Fibroblast of skin of left biceps (primary cell): ENCODE measurements around the gene PTPRF.

Source experiments
- DNase-seq, 2 experiments: peaks; one replicate each; pipeline ENCODE4 v3.0.0-alpha.2; 2013; ENCODE audit warnings: low read depth in 2 of 2

Gene PTPRF

DNA sequence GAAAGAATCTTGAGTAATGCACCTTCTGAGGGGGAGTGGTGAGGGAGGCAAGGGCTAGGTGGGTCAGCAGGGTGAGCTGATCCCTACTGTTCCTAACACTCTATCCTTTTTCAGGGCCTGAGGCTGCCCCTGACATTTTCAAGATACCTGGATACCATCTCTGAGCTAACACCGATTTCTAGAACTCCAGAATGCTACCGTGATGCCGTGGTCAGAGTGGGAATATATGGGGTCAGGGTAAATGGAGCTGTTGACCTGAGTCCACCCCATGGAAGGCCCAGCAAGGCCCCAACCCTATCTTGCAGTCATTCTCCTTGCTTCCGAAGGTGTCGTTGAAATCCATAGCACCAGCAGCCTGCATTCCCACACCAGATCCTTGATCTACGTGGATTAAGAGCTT is 18.0 kb upstream of the PTPRF start:
- DNase-seq = no peak

DNA sequence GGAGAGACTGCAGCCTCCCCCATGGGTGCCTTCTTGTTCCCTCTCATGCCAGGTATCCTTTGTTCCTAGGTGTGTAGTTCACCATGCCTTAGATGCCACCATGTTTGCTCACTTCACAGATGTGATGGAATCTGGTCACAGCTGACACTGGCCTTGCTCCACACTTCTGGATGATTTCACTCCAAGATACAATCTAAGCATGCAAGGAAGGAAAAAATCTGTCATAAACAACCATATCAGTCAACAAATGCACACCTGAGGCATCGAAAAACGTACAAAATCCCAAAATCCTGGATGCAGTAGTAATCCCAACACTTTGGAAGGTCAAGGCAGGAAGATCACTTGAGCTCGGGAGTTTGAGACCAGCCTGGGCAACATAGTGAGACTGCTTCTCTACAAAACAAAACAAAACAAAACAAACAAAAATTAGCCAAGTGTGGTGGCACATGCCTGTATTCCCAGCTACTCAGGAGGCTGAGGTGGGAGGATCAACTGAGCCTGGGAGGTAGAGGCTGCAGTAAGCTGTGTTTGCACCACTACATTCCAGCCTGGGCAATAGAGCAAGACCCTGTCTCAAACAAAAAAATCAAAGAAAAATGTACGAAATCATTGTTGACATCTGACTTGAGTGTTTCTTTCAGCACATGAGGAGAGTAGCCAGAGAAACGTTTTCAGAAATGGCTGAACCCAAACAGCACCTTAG is 17.1 kb upstream of the PTPRF start:
- DNase-seq = no peak

DNA sequence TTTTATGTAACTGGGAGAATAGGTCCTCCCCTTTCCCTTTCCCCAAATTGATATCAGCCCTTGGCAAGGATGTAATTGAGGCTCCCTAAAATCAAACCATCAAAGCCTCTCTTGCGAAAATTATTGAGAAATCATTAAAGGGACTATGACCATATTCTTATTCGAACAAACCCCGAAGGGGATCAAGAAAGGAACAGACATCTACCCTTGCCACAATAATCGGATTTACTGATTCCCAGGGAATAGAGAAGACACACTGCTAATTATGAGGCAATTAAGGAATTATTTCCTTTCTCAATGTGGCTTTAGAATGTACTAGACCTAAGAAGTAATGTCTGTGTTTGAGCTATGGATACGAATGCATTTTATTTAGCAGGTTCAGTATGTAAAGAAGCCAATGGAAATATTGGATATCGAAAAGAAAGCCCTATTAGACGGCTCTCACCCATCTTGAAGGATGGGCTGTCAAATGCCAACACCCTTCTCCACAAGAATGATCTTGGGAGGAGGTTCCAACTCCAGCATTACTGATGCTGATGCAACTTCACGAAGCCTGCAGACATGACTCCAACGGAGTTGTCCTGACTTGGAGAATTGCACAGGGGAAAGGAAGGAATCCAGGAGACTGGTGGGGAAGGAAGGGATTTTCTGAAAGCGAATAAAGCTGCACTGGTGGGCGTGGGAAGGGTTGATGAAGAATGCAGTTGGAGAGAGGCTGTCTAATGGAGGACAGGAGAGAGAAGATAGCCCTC is 11.6 kb upstream of the PTPRF start:
- DNase-seq = no peak

DNA sequence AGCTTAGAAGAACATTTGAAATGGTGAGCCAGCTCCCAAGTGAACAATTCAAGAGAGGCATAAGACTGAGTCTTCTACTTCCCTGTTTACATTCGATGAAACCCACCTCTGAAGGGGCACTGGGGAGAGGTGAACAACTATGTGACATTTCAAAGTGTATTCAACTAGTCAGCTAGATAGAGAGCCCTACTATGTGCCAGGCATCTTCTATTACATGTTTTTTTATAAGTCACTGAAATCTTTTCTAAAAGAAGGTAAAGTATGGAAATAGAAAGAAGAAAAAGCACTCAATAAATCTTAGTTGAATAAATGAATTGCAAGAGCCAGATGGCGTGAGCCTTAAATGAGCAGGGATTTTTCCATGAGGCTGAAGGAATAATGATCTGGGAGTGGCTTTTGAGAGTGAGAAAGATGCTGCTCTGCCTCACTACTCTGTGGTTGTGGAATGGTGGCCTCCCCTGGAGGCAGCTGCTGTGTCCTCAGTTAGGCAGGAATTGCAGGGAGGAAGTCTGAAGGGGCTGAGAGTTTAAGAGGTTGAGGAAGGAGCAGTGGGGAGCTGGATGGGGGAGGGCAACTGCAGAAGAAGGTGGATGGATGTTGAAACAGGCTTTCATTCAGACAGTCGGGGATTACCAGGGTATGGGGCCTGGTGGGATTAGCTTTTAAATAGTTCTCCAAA is 10.4 kb upstream of the PTPRF start:
- no peak for DNase-seq

- DNase-seq = no peak
Measured at GRCh38 chr1:43521078-43521477, 9.6 kb upstream of the PTPRF start.

- DNase-seq = no peak
Measured at GRCh38 chr1:43521756-43522155, 8.9 kb upstream of the PTPRF start.

DNA sequence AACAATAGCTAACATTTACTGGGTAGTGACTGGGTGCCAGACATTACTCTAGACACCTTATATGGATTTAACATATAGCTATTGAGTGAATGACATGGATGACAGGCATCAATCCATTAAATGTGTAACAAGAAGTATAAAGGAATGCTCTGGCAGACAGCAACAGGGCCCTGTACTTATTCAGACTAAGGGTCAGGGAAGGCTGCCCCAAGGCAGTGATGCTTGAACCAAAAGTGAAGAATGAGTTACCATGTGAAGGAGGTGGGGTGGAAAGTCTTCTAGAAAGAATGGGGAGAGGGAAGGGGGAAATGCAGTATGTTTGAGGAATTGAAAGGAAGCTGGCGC is 8.3 kb upstream of the PTPRF start:
- no peak for DNase-seq

DNA sequence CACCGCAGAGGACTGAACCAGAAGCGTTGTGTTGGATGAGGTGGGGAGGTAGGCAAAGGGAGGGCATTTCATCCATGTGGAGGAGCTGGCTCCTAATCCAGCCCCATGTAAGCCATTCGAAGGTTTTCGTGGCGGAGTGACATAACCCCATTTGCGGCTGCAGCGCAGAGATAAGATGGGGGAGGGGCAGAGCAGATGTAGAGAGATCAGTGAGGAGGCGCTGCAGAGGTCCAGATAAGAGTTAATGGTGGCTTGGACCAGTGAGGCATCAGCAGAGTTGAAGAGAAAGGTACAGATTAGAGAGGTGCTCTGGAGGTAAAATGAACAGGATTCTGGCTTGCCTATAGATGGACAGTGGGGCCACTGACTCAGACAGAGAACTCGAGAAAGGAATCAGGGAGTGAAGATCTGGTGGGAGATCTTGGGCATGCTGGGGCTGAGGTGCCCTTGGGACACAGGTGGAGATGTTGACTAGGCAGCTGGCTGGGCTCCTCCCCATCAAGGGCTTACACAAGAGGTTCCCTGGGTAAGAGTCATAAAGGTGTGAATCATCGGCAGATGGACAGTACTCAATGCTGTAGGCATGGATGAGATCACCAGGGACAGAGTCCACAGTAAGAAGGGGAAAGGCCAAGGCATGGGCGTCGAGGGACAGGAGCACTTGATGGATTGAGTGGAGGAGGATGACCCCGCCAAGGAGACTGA is 7.8 kb upstream of the PTPRF start:
- DNase-seq = no peak

GRCh38 chr1:43524804-43525203 is 5.9 kb upstream of the PTPRF start:
- DNase-seq = no peak

DNA sequence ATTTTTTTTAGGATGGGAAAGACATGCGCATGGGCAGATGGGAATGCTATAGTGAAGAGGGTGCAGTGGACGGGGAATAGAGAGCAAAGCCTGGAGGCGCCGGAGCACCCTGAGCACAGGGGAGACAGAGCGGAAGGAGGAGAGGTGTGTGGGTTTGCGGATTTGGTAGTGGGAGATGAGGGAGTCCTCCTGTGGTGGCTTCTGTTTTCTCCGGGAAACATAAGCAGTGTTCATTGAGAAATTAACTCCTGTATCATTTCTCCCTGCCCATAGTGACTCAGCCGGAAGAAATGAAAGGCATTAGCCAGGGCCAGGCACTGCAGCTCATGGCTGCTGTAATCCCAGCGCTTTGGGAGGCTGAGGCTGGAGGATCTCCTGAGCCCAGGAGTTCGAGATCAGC is 4.7 kb upstream of the PTPRF start:
- DNase-seq = peak; percentile 33 to 48

DNA sequence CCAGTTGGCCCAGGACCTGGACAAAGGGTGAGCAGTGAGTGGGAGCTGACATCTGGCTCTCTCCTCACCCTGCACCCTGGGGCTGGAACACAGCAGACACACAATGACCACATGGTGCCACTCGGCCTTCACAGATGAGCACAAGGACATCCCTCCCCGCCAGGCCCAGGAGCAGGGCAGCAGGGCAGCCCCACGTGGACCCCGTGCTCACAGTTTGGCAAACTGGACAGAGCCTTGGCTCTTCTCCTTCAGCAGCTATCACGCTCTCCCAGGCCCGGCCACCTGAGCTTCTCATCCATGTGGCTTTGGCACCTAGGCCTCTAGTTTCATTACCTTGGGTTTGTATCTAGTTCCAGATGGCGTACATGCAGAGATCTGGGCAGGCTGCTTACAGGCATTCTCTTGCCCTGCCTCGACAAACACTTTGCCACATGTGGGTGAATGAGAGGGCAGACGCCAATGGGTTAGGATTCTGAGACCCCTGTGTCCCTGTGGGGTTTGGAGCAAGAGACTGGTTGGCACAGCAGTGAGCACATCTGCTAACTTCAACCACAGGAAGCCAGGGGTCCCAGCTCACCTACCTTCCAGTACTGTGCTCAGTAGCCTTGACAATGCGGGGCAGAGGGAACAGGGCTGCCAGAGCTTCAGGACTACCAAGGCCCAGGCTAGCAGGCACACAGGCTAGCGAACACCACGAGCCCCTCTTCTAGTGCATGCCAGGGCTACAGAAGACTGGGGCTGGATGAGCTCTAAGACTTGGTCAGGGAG is 3.4 kb upstream of the PTPRF start:
- DNase-seq = no peak

GRCh38 chr1:43529206-43529731 is 1.4 kb upstream of the PTPRF start:
- DNase-seq = peak; percentile 62 to 68

GRCh38 chr1:43531107-43531905 is 623 bp downstream of the PTPRF start:
- no peak for DNase-seq

DNA sequence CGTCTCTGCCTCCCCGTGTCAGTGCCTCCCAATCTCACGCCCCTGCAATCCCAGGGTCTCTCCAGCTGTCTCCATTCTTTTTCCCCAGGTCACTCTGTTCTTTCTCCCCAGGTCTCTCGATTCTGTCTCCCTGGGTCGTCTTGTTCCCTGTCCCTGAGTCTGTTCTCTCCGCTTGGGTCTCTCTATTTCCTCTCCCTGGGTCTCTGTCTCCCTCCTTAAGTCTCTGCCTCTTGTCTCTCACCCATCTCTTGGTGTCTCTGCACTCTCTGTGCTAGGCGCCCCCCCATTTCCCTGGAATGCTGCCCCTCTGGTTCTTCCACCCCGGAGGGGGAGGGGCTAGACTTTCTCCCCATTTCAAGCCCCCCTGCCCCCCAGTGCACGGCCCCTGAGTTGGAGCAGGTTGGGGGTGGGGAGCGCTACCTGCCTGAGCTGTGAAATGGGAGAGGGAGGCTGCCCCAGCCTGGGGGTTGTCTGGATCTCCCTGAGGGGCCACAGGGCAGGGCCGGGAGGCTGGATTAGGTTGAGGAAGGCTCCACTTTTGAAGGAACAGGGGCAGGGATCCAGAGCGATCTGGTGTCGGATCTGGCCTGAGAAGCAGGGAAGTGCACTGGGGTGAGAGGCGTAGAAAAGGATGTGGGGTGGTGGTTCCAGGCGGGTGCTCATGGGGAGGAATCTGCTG is 1.4 kb downstream of the PTPRF start:
- DNase-seq = no peak

GRCh38 chr1:43532716-43533115 is 2.0 kb downstream of the PTPRF start:
- no peak for DNase-seq

DNA sequence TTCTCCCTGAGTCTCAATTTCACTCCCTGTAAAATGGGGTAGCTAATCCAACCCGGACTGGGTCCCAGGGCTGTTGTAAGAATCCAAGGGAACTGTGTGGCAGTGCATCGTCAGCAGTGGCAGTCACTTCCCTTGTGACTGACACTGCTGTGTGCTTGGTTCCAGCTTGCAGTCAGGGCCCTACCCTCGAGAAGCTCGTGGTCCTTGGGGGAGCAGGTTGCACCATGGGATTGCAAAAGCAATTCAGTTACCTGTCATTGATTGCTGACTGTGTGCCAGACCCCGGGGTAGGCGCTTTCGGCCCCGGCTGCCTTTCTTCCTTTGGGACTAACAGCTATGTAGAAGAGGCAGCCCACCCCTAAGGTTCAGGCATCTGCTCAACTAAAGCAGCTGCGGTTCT is 2.9 kb downstream of the PTPRF start:
- DNase-seq = no peak

GRCh38 chr1:43534256-43534655 is 3.6 kb downstream of the PTPRF start:
- no peak for DNase-seq

DNA sequence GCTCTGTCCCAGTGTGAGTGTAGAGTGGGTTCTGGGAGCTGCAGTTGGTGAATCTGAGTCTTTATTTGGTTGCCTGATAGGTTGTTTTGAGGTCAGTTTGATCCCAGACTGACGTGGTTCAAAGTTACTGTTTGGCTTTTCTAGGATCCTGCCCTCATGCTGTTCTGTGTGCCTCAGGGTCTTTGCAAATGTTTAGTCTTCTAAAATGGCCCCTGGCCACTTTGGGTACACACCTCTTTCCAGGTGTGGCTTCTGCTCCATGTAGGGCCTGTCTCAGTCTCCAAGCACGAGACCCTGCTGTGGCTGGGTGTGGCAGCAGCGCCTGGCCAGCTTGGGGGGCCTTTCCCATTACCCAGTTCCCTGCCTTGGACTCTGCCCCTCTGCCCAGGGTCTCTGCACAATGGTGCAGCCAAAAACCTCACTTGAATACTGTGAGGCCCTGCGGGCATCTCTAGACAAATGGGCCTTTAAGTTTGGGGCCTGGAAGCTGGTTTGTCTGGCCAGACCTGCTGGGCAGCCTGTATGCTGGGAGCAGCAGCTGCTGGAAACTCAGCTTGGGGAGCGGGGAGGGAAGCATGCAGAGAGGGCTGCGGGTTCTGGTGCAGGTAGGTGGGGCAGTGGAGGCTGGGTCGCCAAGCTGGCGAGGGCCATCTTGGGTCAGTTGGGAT is 5.6 kb downstream of the PTPRF start:
- no peak for DNase-seq

- DNase-seq = no peak
Measured at GRCh38 chr1:43536864-43537358, 6.2 kb downstream of the PTPRF start.
